Vagina (tissue), 2 donors: Measurements from ENCODE around the gene CRYAA. TPM values are rescaled to one million over a fixed set of nuclear protein-coding genes. Genes with fewer than 3 reads are reported as not detected.

Source experiments
- DNase-seq, 2 donors: peaks; one replicate each; pipeline ENCODE4 v3.0.0-alpha.2; 2017; ENCODE audit errors: extremely low spot score in 2 of 2
- H3K27ac ChIP-seq: fragments of 200-600 bp; sonication (generic); one replicate; pipeline ENCODE4 v1.5.1; 2019
- H3K27me3 ChIP-seq: fragments of 200-600 bp; sonication (generic); one replicate; pipeline ENCODE4 v1.5.1; 2019
- H3K36me3 ChIP-seq, 2 donors: fragments of 200-600 bp; sonication (generic); one replicate each; pipeline ENCODE4 v1.5.1; 2017 to 2019
- H3K4me1 ChIP-seq: fragments of 200-600 bp; sonication (generic); one replicate; pipeline ENCODE4 v1.5.1; 2019
- H3K4me3 ChIP-seq, 2 donors: fragments of 200-600 bp; sonication (generic); 1 replicate in 1 of 2; 2 replicates in 1 of 2; pipeline ENCODE4 v1.5.1; 2016 to 2019
- H3K9me3 ChIP-seq: fragments of 200-600 bp; sonication (generic); one replicate; pipeline ENCODE4 v1.5.1; 2019
- POLR2A ChIP-seq, 2 donors: fragments of 450-650 bp; IDR thresholded peaks; one replicate each; pipeline ENCODE4 v1.6.1; 2017; ENCODE audit warnings: antibody characterized with exemption in 2 of 2, mild to moderate bottlenecking in 2 of 2, moderate library complexity in 2 of 2
- POLR2AphosphoS5 ChIP-seq, 2 donors: sonication (generic); formaldehyde crosslinking; IDR thresholded peaks; one replicate each; pipeline ENCODE4 v1.9.0; 2017; ENCODE audit warnings: antibody characterized with exemption in 2 of 2, mild to moderate bottlenecking in 2 of 2, low read depth in 1 of 2; ENCODE audit not compliant: insufficient read depth in 1 of 2
- intact Hi-C: fragments of 100-400 bp; cut with DNase I; formaldehyde crosslinking; loops from one replicate; pipeline ENCODE4 v1.15.1; 2023
- total RNA-seq: library from RNA; depleted of rRNA; stranded (reverse); fragments of >200 nt; gene quantifications from one replicate; pipeline ENCODE4 v1.2.3, GENCODE V29; 2016
- TF ChIP-seq, protein P1 (sequence below), 3 experiments: fragments of 450-650 bp in 2 of 3; fragments of 200-600 bp in 1 of 3; sonication (generic) in 1 of 3; IDR thresholded peaks; one replicate each; pipeline ENCODE4 v1.5.1; 2017 to 2019; ENCODE audit warnings: antibody characterized with exemption in 3 of 3, mild to moderate bottlenecking in 2 of 3, moderate library complexity in 2 of 3

The CRYAA gene
- total RNA-seq, 1 donor from 2014 or later: not detected

- intact Hi-C loops: no loop called here
- H3K9me3 ChIP-seq: no peaks in the 10 kb centered on the region
- peaks cover 21% of the 10 kb centered on the region for H3K4me1 ChIP-seq
- no peaks in the 10 kb centered on the region for H3K36me3 ChIP-seq
- DNase-seq: peak in 1 of 2 donors; percentile 32
- H3K27me3 ChIP-seq: no peaks in the 10 kb centered on the region
- H3K4me3 ChIP-seq: no peak overlapping the region
- TF ChIP-seq POLR2AphosphoS5 (IDR thresholded peaks at IDR 0.05; ENCODE audit: insufficient read depth in 1 of 2, low read depth in 1 of 2) (no peak), POLR2A (IDR thresholded peaks at IDR 0.05) (no peak)
- TF ChIP-seq, protein P1, sequence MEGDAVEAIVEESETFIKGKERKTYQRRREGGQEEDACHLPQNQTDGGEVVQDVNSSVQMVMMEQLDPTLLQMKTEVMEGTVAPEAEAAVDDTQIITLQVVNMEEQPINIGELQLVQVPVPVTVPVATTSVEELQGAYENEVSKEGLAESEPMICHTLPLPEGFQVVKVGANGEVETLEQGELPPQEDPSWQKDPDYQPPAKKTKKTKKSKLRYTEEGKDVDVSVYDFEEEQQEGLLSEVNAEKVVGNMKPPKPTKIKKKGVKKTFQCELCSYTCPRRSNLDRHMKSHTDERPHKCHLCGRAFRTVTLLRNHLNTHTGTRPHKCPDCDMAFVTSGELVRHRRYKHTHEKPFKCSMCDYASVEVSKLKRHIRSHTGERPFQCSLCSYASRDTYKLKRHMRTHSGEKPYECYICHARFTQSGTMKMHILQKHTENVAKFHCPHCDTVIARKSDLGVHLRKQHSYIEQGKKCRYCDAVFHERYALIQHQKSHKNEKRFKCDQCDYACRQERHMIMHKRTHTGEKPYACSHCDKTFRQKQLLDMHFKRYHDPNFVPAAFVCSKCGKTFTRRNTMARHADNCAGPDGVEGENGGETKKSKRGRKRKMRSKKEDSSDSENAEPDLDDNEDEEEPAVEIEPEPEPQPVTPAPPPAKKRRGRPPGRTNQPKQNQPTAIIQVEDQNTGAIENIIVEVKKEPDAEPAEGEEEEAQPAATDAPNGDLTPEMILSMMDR (IDR thresholded peaks at IDR 0.05): no peak
- H3K27ac ChIP-seq: no peak overlapping the region
Measured at GRCh38 chr21:43191521-43191920, 22.7 kb downstream of the CRYAA start.

- Histone ChIP-seq H3K27ac (no peak overlapping the region), H3K9me3 (no peaks in the 10 kb centered on the region), H3K4me3 (no peak overlapping the region), H3K27me3 (no peaks in the 10 kb centered on the region), H3K36me3 (no peaks in the 10 kb centered on the region), H3K4me1 (peaks cover 21% of the 10 kb centered on the region)
- peak in 1 of 2 donors; percentile 69 for DNase-seq
- intact Hi-C loops: no loop called here
- TF ChIP-seq, protein P1 (IDR thresholded peaks at IDR 0.05): no peak
- TF ChIP-seq POLR2AphosphoS5 (IDR thresholded peaks at IDR 0.05; ENCODE audit: insufficient read depth in 1 of 2, low read depth in 1 of 2) (no peak), POLR2A (IDR thresholded peaks at IDR 0.05) (no peak)
Measured at GRCh38 chr21:43191971-43192370, 23.2 kb downstream of the CRYAA start.

DNA sequence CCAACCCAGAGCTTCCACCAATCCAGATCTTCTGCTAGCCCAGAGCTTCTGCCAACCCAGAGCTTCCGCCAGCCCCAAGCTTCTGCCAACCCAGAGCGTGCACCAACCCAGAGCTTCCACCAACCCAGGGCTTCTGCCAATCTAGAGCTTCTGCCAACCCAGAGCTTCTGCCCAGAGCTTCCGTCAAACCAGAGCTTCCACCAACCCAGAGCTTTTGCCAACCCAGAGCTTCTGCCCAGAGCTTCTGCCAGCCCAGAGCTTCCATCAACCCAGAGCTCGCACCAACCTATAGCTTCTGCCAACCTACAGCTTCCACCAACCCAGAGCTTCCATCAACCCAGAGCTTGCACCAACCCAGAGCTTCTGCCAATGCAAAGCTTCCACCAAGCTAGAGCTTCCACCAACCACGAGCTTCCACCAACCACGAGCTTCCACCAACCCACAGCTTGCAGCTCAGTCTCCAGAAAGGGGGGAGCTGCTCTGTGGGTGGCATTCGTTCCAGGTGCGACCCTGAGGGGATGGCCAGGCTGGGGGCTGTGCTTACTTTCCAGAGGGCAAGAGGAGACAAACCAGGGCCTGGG is 23.8 kb downstream of the CRYAA start:
- no peak overlapping the region for H3K27ac ChIP-seq
- peak in 1 of 2 donors; percentile 62 for DNase-seq

DNA sequence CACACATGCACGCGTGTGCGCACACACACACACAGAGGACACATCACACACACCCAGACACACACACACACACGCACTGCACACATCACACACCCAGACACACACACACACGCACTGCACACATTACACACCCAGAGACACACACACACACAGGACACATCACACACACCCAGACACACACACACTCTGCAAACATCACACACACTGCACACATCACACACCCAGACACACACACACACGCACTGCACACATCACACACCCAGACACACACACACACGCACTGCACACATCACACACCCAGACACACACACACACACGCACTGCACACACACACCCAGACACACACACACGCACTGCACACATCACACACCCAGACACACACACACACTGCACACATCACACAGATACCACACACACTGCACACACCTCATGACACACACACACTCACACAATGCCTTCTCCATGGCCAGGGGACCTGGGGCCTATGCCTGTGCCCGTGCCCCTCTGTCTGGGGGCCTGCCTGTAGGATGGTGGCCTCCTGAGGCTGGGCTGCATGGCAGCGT is 24.4 kb downstream of the CRYAA start:
- no peaks in the 10 kb centered on the region for H3K9me3 ChIP-seq
- peak in 1 of 2 donors; percentile 74 for DNase-seq
- no peak for TF ChIP-seq POLR2AphosphoS5 (IDR thresholded peaks at IDR 0.05; ENCODE audit: insufficient read depth in 1 of 2, low read depth in 1 of 2)
- TF ChIP-seq, protein P1 (IDR thresholded peaks at IDR 0.05): no peak
- TF ChIP-seq POLR2A (IDR thresholded peaks at IDR 0.05): no peak
- H3K4me3 ChIP-seq: no peak overlapping the region
- no peak overlapping the region for H3K27ac ChIP-seq
- H3K4me1 ChIP-seq: peaks cover 21% of the 10 kb centered on the region
- no peaks in the 10 kb centered on the region for H3K36me3 ChIP-seq
- no peaks in the 10 kb centered on the region for H3K27me3 ChIP-seq
- intact Hi-C loops: no loop called here

More for the DNA sequence above, 23.8 kb downstream of the CRYAA start:
- no peaks in the 10 kb centered on the region for H3K27me3 ChIP-seq
- H3K4me3 ChIP-seq: no peak overlapping the region
- TF ChIP-seq, protein P1 (IDR thresholded peaks at IDR 0.05): no peak
- no peak for TF ChIP-seq POLR2A (IDR thresholded peaks at IDR 0.05)
- no peak for TF ChIP-seq POLR2AphosphoS5 (IDR thresholded peaks at IDR 0.05; ENCODE audit: insufficient read depth in 1 of 2, low read depth in 1 of 2)
- H3K4me1 ChIP-seq: peaks cover 21% of the 10 kb centered on the region
- intact Hi-C loops: no loop called here
- no peaks in the 10 kb centered on the region for H3K36me3 ChIP-seq
- H3K9me3 ChIP-seq: no peaks in the 10 kb centered on the region

DNA sequence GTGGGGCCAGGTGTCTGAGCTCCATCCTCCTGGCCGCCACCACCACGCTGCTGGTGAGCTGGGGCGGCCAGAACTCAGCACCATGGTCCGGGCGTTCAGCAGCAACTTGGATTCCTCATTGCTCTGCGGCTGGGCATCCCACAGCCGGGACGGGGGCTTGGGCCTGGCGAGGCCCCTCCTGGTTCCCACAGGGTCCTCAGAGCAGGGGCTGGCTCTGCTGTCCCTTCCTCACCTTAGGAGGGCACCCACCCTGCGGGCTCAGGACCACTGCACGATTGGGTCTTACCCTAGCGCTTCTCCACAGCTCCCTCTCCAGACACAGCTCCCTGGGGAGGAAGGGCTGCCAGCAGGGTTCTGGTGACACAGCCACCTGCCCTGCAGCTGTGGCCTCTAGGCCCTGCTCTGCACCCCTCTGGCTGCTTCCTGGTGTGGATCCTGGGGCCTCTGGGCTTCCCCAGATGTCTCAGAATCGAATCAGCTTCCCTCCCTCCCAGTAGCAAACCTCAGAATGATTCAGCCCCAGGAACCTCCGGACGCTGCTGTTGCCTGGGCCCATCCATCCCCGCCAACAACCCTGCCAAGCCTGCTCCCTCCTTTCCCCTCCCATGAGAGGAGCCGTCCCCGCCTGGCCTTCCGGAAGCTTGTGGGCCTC is 25.0 kb downstream of the CRYAA start:
- no peak overlapping the region for H3K27ac ChIP-seq
- intact Hi-C loops: no loop called here
- no peaks in the 10 kb centered on the region for H3K36me3 ChIP-seq
- TF ChIP-seq, protein P1 (IDR thresholded peaks at IDR 0.05): no peak
- TF ChIP-seq POLR2AphosphoS5 (IDR thresholded peaks at IDR 0.05; ENCODE audit: insufficient read depth in 1 of 2, low read depth in 1 of 2): no peak
- no peak for TF ChIP-seq POLR2A (IDR thresholded peaks at IDR 0.05)
- H3K27me3 ChIP-seq: no peaks in the 10 kb centered on the region
- H3K4me1 ChIP-seq: peaks cover 15% of the 10 kb centered on the region
- H3K9me3 ChIP-seq: no peaks in the 10 kb centered on the region
- H3K4me3 ChIP-seq: no peak overlapping the region
- DNase-seq: peak in 1 of 2 donors; percentile 74
